ENCODE measurements around the gene RHEBL1. TPM values are rescaled to one million over a fixed set of nuclear protein-coding genes. Genes with fewer than 3 reads are reported as not detected.

The RHEBL1 gene
- total RNA-seq, 1 experiment from 2014 or later: 2.9 TPM

GRCh38 chr12:49110464-49111155, 40.8 kb upstream of the RHEBL1 start, which contains the start of gene LMBR1L:
Gene LMBR1L, minus strand, starts transcription at chr12:49110847. Its CDS starts 292 bp downstream, at chr12:49110555.
- H2AFZ ChIP-seq: peak within 1 kb of the TSS; percentile 99
- H3K27ac ChIP-seq: peak within 1 kb of the TSS; percentile 69
- H3K79me2 ChIP-seq (ENCODE audit: low read depth): peaks cover 39% of the 10 kb centered on the region
- peak within 1 kb of the TSS; percentile 99 for H3K4me2 ChIP-seq
- H3K4me1 ChIP-seq (replicated peaks; ENCODE audit: insufficient read depth): peaks cover 33% of the 10 kb centered on the region
- peaks cover 19% of the 10 kb centered on the region; the same call in 1 of the 2 replicates for H3F3A ChIP-seq (ENCODE audit: insufficient read depth, low read depth)
- H4K20me1 ChIP-seq (ENCODE audit: insufficient read depth): no peaks in the 10 kb centered on the region
- H3K4me3 ChIP-seq: peak within 1 kb of the TSS; percentile 92
- no peaks in the 10 kb centered on the region for H3K27me3 ChIP-seq (ENCODE audit: insufficient read depth, low read depth)
- CTCF ChIA-PET: interaction anchor here (0.6 to 2.7 kb wide), 5 partner anchors 10 to 1340 kb away, joined by 3 to 22 read pairs (median 4); no protein-coding TSS in a partner anchor
- H3K9me3 ChIP-seq (ENCODE audit: insufficient read depth, low read depth): no peaks in the 10 kb centered on the region
- DNase-seq: peak; percentile 95 to 96
- TF ChIP-seq EZH2 (IDR thresholded peaks at IDR 0.05; ENCODE audit: low read depth): no peak
- TF ChIP-seq CTCF (conservative IDR thresholded peaks at IDR 0.05): no peak; the same call in 1 of the 2 replicates
- POLR2A ChIA-PET (ENCODE audit: unreplicated experiment): interaction anchor here (0.5 to 0.7 kb wide), 5 partner anchors 103 to 321 kb away, joined by 4 to 5 read pairs (median 4); partner anchors contain the start of gene ADCY6
- no peaks in the 10 kb centered on the region for H3K9me2 ChIP-seq (ENCODE audit: insufficient read depth)
- BruUV-seq (replicated peaks): TSS peak; percentile 51
- intact Hi-C loops (cut with micrococcal nuclease; ENCODE audit: unreplicated experiment): loop anchor here (1.0 kb wide), 1 partner anchor 40 kb away; no protein-coding TSS in a partner anchor
- H3K36me3 ChIP-seq (ENCODE audit: low read depth): no peaks in the 10 kb centered on the region

- H3K4me3 ChIP-seq: peak overlapping the region; percentile 92
- TF ChIP-seq CTCF (conservative IDR thresholded peaks at IDR 0.05) (no peak), EZH2 (IDR thresholded peaks at IDR 0.05; ENCODE audit: low read depth) (no peak)
Measured at GRCh38 chr12:49109641-49110463, 40.1 kb upstream of the RHEBL1 start.

GRCh38 chr12:49108958-49109404, 39.2 kb upstream of the RHEBL1 start:
- intact Hi-C loops (cut with micrococcal nuclease; ENCODE audit: unreplicated experiment): no loop called here
- POLR2A ChIA-PET (ENCODE audit: unreplicated experiment): no interaction called here
- TSS peak; percentile 31 for BruUV-seq (replicated peaks)
- CTCF ChIA-PET: interaction anchor here (0.6 to 2.7 kb wide), 4 partner anchors 12 to 45 kb away, joined by 3 to 22 read pairs (median 6); no protein-coding TSS in a partner anchor
- Histone ChIP-seq H2AFZ (peak overlapping the region; percentile 99; the same call in 1 of the 2 replicates), H3K4me2 (peak overlapping the region; percentile 99), H3K9me3 (ENCODE audit: insufficient read depth, low read depth) (no peaks in the 10 kb centered on the region), H3K4me3 (peak overlapping the region; percentile 92; the same call in 1 of the 2 replicates), H3K27me3 (ENCODE audit: insufficient read depth, low read depth) (no peaks in the 10 kb centered on the region), H4K20me1 (ENCODE audit: insufficient read depth) (no peaks in the 10 kb centered on the region), H3K79me2 (ENCODE audit: low read depth) (peaks cover 39% of the 10 kb centered on the region), H3K9me2 (ENCODE audit: insufficient read depth) (no peaks in the 10 kb centered on the region), H3K27ac (0 out of 2 replicates have a peak overlapping the region, but pooled peaks have one; percentile 21), H3K4me1 (replicated peaks; ENCODE audit: insufficient read depth) (peaks cover 43% of the 10 kb centered on the region), H3K36me3 (ENCODE audit: low read depth) (0 out of 2 replicates have a peak, but pooled peaks cover 2% of the 10 kb centered on the region), H3F3A (ENCODE audit: insufficient read depth, low read depth) (peaks cover 20% of the 10 kb centered on the region; the same call in 1 of the 2 replicates)
- no peak for TF ChIP-seq EZH2 (IDR thresholded peaks at IDR 0.05; ENCODE audit: low read depth)
- TF ChIP-seq CTCF (conservative IDR thresholded peaks at IDR 0.05): no peak
- no peak for DNase-seq

More at GRCh38 chr12:49109641-49110463, 40.1 kb upstream of the RHEBL1 start:
- CTCF ChIA-PET: interaction anchor here (0.6 to 2.7 kb wide), 4 partner anchors 11 to 1339 kb away, joined by 3 to 22 read pairs (median 6); no protein-coding TSS in a partner anchor
- H3K79me2 ChIP-seq (ENCODE audit: low read depth): peaks cover 39% of the 10 kb centered on the region
- H3K9me3 ChIP-seq (ENCODE audit: insufficient read depth, low read depth): no peaks in the 10 kb centered on the region
- H3F3A ChIP-seq (ENCODE audit: insufficient read depth, low read depth): peaks cover 19% of the 10 kb centered on the region; the same call in 1 of the 2 replicates
- H4K20me1 ChIP-seq (ENCODE audit: insufficient read depth): no peaks in the 10 kb centered on the region
- H3K4me1 ChIP-seq (replicated peaks; ENCODE audit: insufficient read depth): peaks cover 40% of the 10 kb centered on the region
- H3K27ac ChIP-seq: peak overlapping the region; percentile 69
- no peaks in the 10 kb centered on the region for H3K9me2 ChIP-seq (ENCODE audit: insufficient read depth)
- no peak for DNase-seq
- intact Hi-C loops (cut with micrococcal nuclease; ENCODE audit: unreplicated experiment): loop anchor here (1.0 kb wide), 1 partner anchor 40 kb away; no protein-coding TSS in a partner anchor
- BruUV-seq (replicated peaks): no TSS peak
- H3K27me3 ChIP-seq (ENCODE audit: insufficient read depth, low read depth): no peaks in the 10 kb centered on the region
- H3K36me3 ChIP-seq (ENCODE audit: low read depth): no peaks in the 10 kb centered on the region
- POLR2A ChIA-PET (ENCODE audit: unreplicated experiment): interaction anchor here (0.5 to 0.7 kb wide), 3 partner anchors 57 to 135 kb away, joined by 3 to 4 read pairs (median 4); no protein-coding TSS in a partner anchor
- peak overlapping the region; percentile 99 for H3K4me2 ChIP-seq
- peak overlapping the region; percentile 99 for H2AFZ ChIP-seq
